Measurements from ENCODE around the gene WWOX. TPM values are rescaled to one million over a fixed set of nuclear protein-coding genes. Genes with fewer than 3 reads are reported as not detected.

WWOX gene
- total RNA-seq, 1 donor from 2014 or later = 7.3 TPM

- Histone ChIP-seq H3K9ac (ENCODE audit: low read length) (no peak overlapping the region), H3K4me1 (ENCODE audit: insufficient read depth, low read length) (no peaks in the 10 kb centered on the region), H2AFZ (ENCODE audit: low read depth, low read length) (no peak overlapping the region), H3K4me3 (ENCODE audit: insufficient read depth, low read depth, low read length) (no peak overlapping the region), H4K20me1 (ENCODE audit: insufficient read depth, low read length) (no peaks in the 10 kb centered on the region), H3K36me3 (ENCODE audit: insufficient read depth, low read length) (no peaks in the 10 kb centered on the region), H3K27me3 (ENCODE audit: insufficient read depth, low read length) (no peaks in the 10 kb centered on the region), H3K27ac (ENCODE audit: low read depth, low read length) (no peak overlapping the region), H3K79me2 (ENCODE audit: insufficient read depth, low read length) (no peaks in the 10 kb centered on the region), H3K9me3 (ENCODE audit: insufficient read depth, low read depth, low read length) (peaks cover 3% of the 10 kb centered on the region), H3K4me2 (ENCODE audit: low read length) (no peak overlapping the region)
- H3K27ac Mint-ChIP-seq (ENCODE audit: unreplicated experiment) = no peak overlapping the region
- no peak for FAIRE-seq
- TF ChIP-seq CTCF (IDR thresholded peaks at IDR 0.05; ENCODE audit: insufficient read depth, low read depth, low read length) = no peak
- no peak for TF ChIP-seq EZH2 (IDR thresholded peaks at IDR 0.05; ENCODE audit: insufficient read depth, low read length)
- no peak overlapping the region for H3K4me3 Mint-ChIP-seq (ENCODE audit: unreplicated experiment)
- no peaks in the 10 kb centered on the region for H3K4me1 Mint-ChIP-seq (ENCODE audit: low read depth, unreplicated experiment)
- H3K27me3 Mint-ChIP-seq (ENCODE audit: low read depth, unreplicated experiment) = peaks cover 15% of the 10 kb centered on the region
- no peak for DNase-seq (ENCODE audit: low read depth)
- H3K36me3 Mint-ChIP-seq (ENCODE audit: low read depth, unreplicated experiment) = no peaks in the 10 kb centered on the region
- peaks cover 1% of the 10 kb centered on the region for H3K9me3 Mint-ChIP-seq (ENCODE audit: unreplicated experiment)
These were observed 857.4 kb downstream of the WWOX start for GRCh38 chr16:78956859-78957258.

- Histone ChIP-seq H3K9me3 (ENCODE audit: insufficient read depth, low read depth, low read length) (peaks cover 3% of the 10 kb centered on the region), H3K79me2 (ENCODE audit: insufficient read depth, low read length) (no peaks in the 10 kb centered on the region), H2AFZ (ENCODE audit: low read depth, low read length) (no peak overlapping the region), H4K20me1 (ENCODE audit: insufficient read depth, low read length) (no peaks in the 10 kb centered on the region), H3K27me3 (ENCODE audit: insufficient read depth, low read length) (no peaks in the 10 kb centered on the region), H3K4me1 (ENCODE audit: insufficient read depth, low read length) (no peaks in the 10 kb centered on the region), H3K4me2 (ENCODE audit: low read length) (peak overlapping the region; percentile 29), H3K4me3 (ENCODE audit: insufficient read depth, low read depth, low read length) (no peak overlapping the region), H3K36me3 (ENCODE audit: insufficient read depth, low read length) (no peaks in the 10 kb centered on the region), H3K9ac (ENCODE audit: low read length) (no peak overlapping the region), H3K27ac (ENCODE audit: low read depth, low read length) (no peak overlapping the region)
- Mint-ChIP-seq H3K27me3 (ENCODE audit: low read depth, unreplicated experiment) (peaks cover 15% of the 10 kb centered on the region), H3K4me1 (ENCODE audit: low read depth, unreplicated experiment) (no peaks in the 10 kb centered on the region), H3K27ac (ENCODE audit: unreplicated experiment) (no peak overlapping the region), H3K4me3 (ENCODE audit: unreplicated experiment) (no peak overlapping the region), H3K9me3 (ENCODE audit: unreplicated experiment) (peaks cover 1% of the 10 kb centered on the region), H3K36me3 (ENCODE audit: low read depth, unreplicated experiment) (no peaks in the 10 kb centered on the region)
- FAIRE-seq = no peak
- TF ChIP-seq CTCF (IDR thresholded peaks at IDR 0.05; ENCODE audit: insufficient read depth, low read depth, low read length) (no peak), EZH2 (IDR thresholded peaks at IDR 0.05; ENCODE audit: insufficient read depth, low read length) (no peak)
- no peak for DNase-seq (ENCODE audit: low read depth)
These were observed 858.1 kb downstream of the WWOX start for GRCh38 chr16:78957317-78958100.

- H3K27me3 ChIP-seq (ENCODE audit: insufficient read depth, low read length) = no peaks in the 10 kb centered on the region
- no peak for FAIRE-seq
- TF ChIP-seq EZH2 (IDR thresholded peaks at IDR 0.05; ENCODE audit: insufficient read depth, low read length) (no peak), CTCF (IDR thresholded peaks at IDR 0.05; ENCODE audit: insufficient read depth, low read depth, low read length) (no peak)
- H3K9ac ChIP-seq (ENCODE audit: low read length) = no peak overlapping the region
- Mint-ChIP-seq H3K4me1 (ENCODE audit: low read depth, unreplicated experiment) (no peaks in the 10 kb centered on the region), H3K27ac (ENCODE audit: unreplicated experiment) (no peak overlapping the region), H3K4me3 (ENCODE audit: unreplicated experiment) (no peak overlapping the region), H3K9me3 (ENCODE audit: unreplicated experiment) (peaks cover 5% of the 10 kb centered on the region), H3K36me3 (ENCODE audit: low read depth, unreplicated experiment) (no peaks in the 10 kb centered on the region), H3K27me3 (ENCODE audit: low read depth, unreplicated experiment) (peaks cover 21% of the 10 kb centered on the region)
- no peaks in the 10 kb centered on the region for H3K4me1 ChIP-seq (ENCODE audit: insufficient read depth, low read length)
- no peaks in the 10 kb centered on the region for H3K36me3 ChIP-seq (ENCODE audit: insufficient read depth, low read length)
- no peak overlapping the region for H3K4me2 ChIP-seq (ENCODE audit: low read length)
- H2AFZ ChIP-seq (ENCODE audit: low read depth, low read length) = no peak overlapping the region
- H3K9me3 ChIP-seq (ENCODE audit: insufficient read depth, low read depth, low read length) = no peaks in the 10 kb centered on the region
- no peaks in the 10 kb centered on the region for H4K20me1 ChIP-seq (ENCODE audit: insufficient read depth, low read length)
- H3K4me3 ChIP-seq (ENCODE audit: insufficient read depth, low read depth, low read length) = no peak overlapping the region
- no peak for DNase-seq (ENCODE audit: low read depth)
- H3K27ac ChIP-seq (ENCODE audit: low read depth, low read length) = no peak overlapping the region
- H3K79me2 ChIP-seq (ENCODE audit: insufficient read depth, low read length) = no peaks in the 10 kb centered on the region
These were observed 862.0 kb downstream of the WWOX start for GRCh38 chr16:78961464-78961863.
